Aorta (tissue), 5 donors: ENCODE results near the gene CEACAM5. TPM values are rescaled to one million over a fixed set of nuclear protein-coding genes. Genes with fewer than 3 reads are reported as not detected.
"Not testable (repeated sequence)": the region's sequence is repeated elsewhere in the genome, so short reads cannot be mapped to it uniquely, and the experiment has no call there.

Source experiments
- ATAC-seq: fragments of 200-7000 bp; cut with Tn5 transposase; one replicate; pipeline ENCODE4 v1.9.1; 2022; ENCODE audit warnings: moderate library complexity; ENCODE audit not compliant: low FRiP score
- DNase-seq, 2 donors: peaks; one replicate each; pipeline ENCODE4 v3.0.0-alpha.2; 2020
- H3K27ac ChIP-seq, 2 donors: one replicate each; pipeline ENCODE4 v1.5.1; 2013; ENCODE audit warnings: low read length in 2 of 2, mild to moderate bottlenecking in 2 of 2, moderate library complexity in 2 of 2, control low read depth in 1 of 2, inconsistent platforms in 1 of 2, low read depth in 1 of 2
- H3K27me3 ChIP-seq, 2 donors: one replicate each; pipeline ENCODE4 v1.6.1; 2013; ENCODE audit warnings: control low read depth in 1 of 2, low read length in 1 of 2, mild to moderate bottlenecking in 1 of 2, moderate library complexity in 1 of 2; ENCODE audit not compliant: insufficient read depth in 2 of 2, control insufficient read depth in 1 of 2
- H3K36me3 ChIP-seq, 2 donors: one replicate each; pipeline ENCODE4 v1.6.1; 2013; ENCODE audit warnings: control low read depth in 1 of 2, low read length in 1 of 2, mild to moderate bottlenecking in 1 of 2; ENCODE audit not compliant: insufficient read depth in 2 of 2, control insufficient read depth in 1 of 2
- H3K4me1 ChIP-seq, 2 donors: one replicate each; pipeline ENCODE4 v1.6.1; 2013; ENCODE audit warnings: low read length in 2 of 2, control low read depth in 1 of 2, mild to moderate bottlenecking in 1 of 2, moderate library complexity in 1 of 2; ENCODE audit not compliant: insufficient read depth in 2 of 2, control insufficient read depth in 1 of 2
- H3K4me3 ChIP-seq, 2 donors: one replicate each; pipeline ENCODE4 v1.5.1; 2013; ENCODE audit warnings: low read length in 2 of 2, control low read depth in 1 of 2, mild to moderate bottlenecking in 1 of 2
- H3K9me3 ChIP-seq: one replicate; pipeline ENCODE4 v1.6.1; 2013; ENCODE audit warnings: mild to moderate bottlenecking, low read length; ENCODE audit not compliant: control insufficient read depth
- WGBS, 2 donors: extraction: QIAGEN DNeasy Blood & Tissue Kit; methylation state at CpG; one replicate each; pipeline ENCODE4 v1.1.7; 2013; 5-methylcytosine and 5-hydroxymethylcytosine counted together
- intact Hi-C, 2 donors: fragments of 100-400 bp; cut with DNase I; formaldehyde crosslinking; loops; one replicate each; pipeline versions ENCODE4 v1.14.2 to v1.15.0; 2022
- polyA plus RNA-seq, 2 donors: library from polyadenylated mRNA; stranded (reverse); fragments of 200-250 nt; gene quantifications; one replicate each; pipeline ENCODE4 v1.2.3, GENCODE V29; 2013
- total RNA-seq, 2 donors: library from RNA; stranded (reverse); fragmentation: NEBNext Ultra II Directional; extraction: Animal tissue kit (Norgen Biotek cat#: 25700); gene quantifications; one replicate each; pipeline ENCODE4 v1.2.1, GENCODE V29; 2021
- donor health status: healthy with polysubstance abuse.
- donor health status: Bipolar disorder and iron deficiency.
- donor health status: DM: no; HTN: no; CAD: no.
- donor health status: DM: no; HTN: no; CAD: no.
- donor health status: DM: yes; HTN: yes; CAD: no.

CEACAM5 gene
- total and polyA plus RNA-seq, 4 donors: 0.30 to 9.4 (median 0.84) TPM

- 79 to 82% methylated on average over 5 of the region's 5 CpGs for WGBS, 2 donors
- peaks cover 0 to 2% of the 10 kb centered on the region in 2 donors for H3K27me3 ChIP-seq
- intact Hi-C loops: no loop called here
These were observed 37.3 kb downstream of the CEACAM5 start for GRCh38 chr19:41745756-41746155.

GRCh38 chr19:41746593-41747227 is 38.3 kb downstream of the CEACAM5 start:
- WGBS, 2 donors: 17 to 20% methylated on average over 11 of the region's 11 CpGs

More at GRCh38 chr19:41745756-41746155, 37.3 kb downstream of the CEACAM5 start:
- no peaks in the 10 kb centered on the region for H3K4me1 ChIP-seq
- no peak for DNase-seq
- H3K9me3 ChIP-seq: no peaks in the 10 kb centered on the region
- H3K27ac ChIP-seq: no peak overlapping the region
- no peaks in the 10 kb centered on the region for H3K36me3 ChIP-seq
- no peak for ATAC-seq
- no peak overlapping the region for H3K4me3 ChIP-seq

DNA sequence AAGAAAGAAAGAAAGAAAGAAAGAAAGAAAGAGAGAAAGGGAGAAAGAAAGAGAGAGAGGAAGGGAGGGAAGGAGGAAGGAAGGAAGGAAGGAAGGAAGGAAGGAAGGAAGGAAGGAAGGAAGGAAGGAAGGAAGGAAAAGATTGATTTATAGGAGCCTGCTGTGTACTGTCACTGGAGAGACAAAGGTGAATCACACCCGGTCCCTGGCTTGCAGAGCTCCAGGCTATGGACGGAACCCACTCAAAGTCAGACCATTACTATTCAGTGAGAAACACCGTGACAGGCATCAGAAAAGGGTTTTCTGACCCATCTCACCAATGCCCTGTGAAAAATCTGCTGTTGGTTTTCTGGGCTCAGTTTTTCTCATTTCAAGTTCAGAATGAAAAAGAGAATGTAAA is 39.6 kb downstream of the CEACAM5 start:
- DNase-seq (no peak), ATAC-seq (no peak)
- Histone ChIP-seq H3K4me1 (no peaks in the 10 kb centered on the region), H3K27me3 (peaks cover 0 to 2% of the 10 kb centered on the region in 2 donors), H3K4me3 (no peak overlapping the region), H3K9me3 (no peaks in the 10 kb centered on the region), H3K27ac (no peak overlapping the region), H3K36me3 (no peaks in the 10 kb centered on the region)
- WGBS, 2 donors: 60 to 71% methylated on average over 3 of the region's 3 CpGs
- intact Hi-C loops: no loop called here

More at GRCh38 chr19:41746593-41747227, 38.3 kb downstream of the CEACAM5 start:
- H3K9me3 ChIP-seq: no peaks in the 10 kb centered on the region
- H3K4me3 ChIP-seq: no peak overlapping the region
- intact Hi-C loops: no loop called here
- H3K27me3 ChIP-seq: peaks cover 0 to 2% of the 10 kb centered on the region in 2 donors
- DNase-seq: no peak
- H3K36me3 ChIP-seq: no peaks in the 10 kb centered on the region
- ATAC-seq: no peak
- H3K4me1 ChIP-seq: no peaks in the 10 kb centered on the region
- H3K27ac ChIP-seq: no peak overlapping the region

DNA sequence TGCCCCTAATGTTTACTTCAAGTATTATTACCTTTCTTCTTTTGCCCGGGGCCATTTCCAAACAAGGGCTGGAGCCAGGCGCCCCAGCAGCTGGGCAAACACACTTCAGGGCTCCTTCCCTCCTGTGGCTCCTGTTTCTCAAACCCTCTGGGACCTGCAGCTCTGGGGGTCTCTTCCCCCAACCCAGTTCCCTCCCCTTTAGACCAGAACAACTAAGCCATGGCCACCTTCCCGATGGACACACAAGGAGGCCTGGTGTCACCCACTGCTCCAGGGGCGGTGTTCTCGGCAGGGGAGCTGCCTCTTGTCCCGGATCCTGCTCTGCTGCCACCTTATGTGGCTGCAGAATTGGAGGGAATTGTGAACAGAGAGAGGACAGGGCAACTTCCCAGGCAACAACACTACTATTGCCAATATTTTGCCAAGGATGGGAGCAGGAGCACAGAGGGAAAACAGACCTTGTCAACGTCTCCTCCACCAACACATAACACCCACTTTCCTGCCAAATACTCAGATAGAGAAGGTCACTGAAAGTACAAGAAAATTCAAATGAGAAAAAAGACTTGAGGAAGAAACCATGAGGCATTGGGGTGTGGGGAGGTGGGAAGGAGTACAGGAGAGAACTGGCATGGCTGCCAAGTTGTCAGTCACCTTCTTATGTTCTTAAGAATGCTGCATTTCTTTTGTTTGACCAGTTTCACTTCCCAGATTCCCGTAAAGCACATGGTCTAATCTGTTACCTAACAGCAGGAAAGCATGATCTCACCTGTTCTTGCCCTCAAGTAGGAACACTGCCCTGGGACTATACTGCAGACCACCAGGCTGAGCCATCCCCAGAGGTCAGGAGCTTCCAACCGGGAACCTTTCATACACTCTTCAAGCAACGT is 42.1 kb downstream of the CEACAM5 start:
- intact Hi-C loops, H3K4me1 ChIP-seq, DNase-seq, H3K36me3 ChIP-seq, H3K4me3 ChIP-seq, ATAC-seq, H3K9me3 ChIP-seq, H3K27ac ChIP-seq, H3K27me3 ChIP-seq: not testable (repeated sequence)
- 41 to 47% methylated on average over 6 to 8 of the region's 10 CpGs for WGBS, 2 donors

DNA sequence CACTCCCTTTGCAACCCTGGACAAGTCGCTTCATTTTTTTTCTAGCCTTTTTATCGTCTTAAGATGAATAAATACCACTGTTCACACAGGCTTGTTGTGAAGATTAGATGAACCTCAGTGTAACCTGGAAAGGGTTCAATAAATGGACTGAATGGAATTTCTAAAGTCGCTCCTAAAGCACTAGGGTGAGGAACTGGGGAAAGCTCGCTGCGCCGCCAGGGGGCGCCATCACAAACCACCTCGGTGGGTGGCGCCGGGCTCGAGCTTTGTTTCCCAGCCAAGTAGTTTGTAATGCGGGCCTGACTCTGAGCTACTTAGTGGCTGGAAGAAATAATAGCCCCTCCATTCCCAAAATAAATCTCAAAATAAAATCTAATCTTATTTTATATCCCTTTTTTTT is 44.7 kb downstream of the CEACAM5 start:
- Histone ChIP-seq H3K4me1 (no peaks in the 10 kb centered on the region), H3K4me3 (no peak overlapping the region), H3K9me3 (no peaks in the 10 kb centered on the region), H3K27me3 (peaks cover 0 to under 1% of the 10 kb centered on the region in 2 donors), H3K27ac (no peak overlapping the region), H3K36me3 (no peaks in the 10 kb centered on the region)
- ATAC-seq (no peak), DNase-seq (peak; percentile 71 to 83)
- 6 to 7% methylated on average over 12 of the region's 12 CpGs for WGBS, 2 donors
- intact Hi-C loops: no loop called here

DNA sequence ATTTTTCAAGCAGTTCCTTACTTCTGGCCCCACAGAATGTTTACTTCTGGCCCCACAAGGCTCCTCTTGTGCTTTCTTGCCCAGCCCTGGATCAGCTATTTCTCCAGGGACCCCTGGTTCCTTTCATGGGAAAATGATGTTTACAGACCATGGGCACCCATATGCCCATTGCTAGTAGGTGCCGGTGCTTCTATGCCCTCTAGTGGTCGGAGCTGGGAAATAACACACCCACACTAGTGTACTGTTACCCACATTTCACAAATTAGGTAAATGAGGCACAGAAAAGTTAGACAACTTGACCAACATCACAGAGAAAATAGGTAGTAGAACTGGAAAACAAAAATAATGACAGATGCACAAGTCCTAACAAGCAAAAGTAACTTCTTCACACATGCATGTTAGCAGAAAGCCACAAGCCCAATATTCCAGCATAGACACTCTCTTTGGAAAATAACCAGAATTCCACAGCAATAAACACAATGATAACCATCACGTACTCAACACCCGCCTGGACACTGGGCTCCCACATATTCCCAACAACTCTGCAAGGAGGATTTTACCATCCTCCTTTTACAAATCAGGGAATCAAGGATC is 45.6 kb downstream of the CEACAM5 start:
- Histone ChIP-seq H3K4me3 (no peak overlapping the region), H3K27ac (no peak overlapping the region), H3K4me1 (no peaks in the 10 kb centered on the region), H3K27me3 (no peaks in the 10 kb centered on the region), H3K36me3 (no peaks in the 10 kb centered on the region), H3K9me3 (no peaks in the 10 kb centered on the region)
- peak in 1 of 2 donors; percentile 50 for DNase-seq
- ATAC-seq: no peak
- WGBS, 2 donors: 5 to 10% methylated on average over 4 of the region's 4 CpGs
- intact Hi-C loops: no loop called here

DNA sequence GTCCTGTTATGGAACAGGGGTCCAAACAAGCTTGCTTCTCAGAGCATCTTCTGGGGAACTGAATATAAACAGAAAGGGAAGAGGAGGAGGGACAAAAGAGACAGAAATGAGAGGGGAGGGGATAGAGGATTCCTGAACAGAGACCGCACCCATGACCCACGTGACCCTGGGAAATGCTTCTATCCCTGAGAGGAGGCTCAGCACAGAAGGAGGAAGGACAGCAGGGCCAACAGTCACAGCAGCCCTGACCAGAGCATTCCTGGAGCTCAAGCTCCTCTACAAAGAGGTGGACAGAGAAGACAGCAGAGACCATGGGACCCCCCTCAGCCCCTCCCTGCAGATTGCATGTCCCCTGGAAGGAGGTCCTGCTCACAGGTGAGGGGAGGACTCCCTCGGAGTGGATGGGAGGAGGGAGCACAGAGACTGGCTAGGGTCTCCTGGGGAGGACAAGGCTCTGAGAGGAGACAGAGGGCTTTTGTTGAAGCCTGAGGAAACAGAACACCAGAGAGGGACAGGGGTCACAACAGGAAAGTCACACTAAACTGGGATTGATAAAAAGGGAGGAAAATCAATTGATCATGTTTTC is 47.0 kb downstream of the CEACAM5 start, which contains the start of gene CEACAM6:
Gene CEACAM6, plus strand, starts transcription at position 203 of the 586 bp plus-strand sequence. Its CDS starts 109 bp downstream, at position 312.
- ATAC-seq: no peak
- H3K36me3 ChIP-seq: no peaks in the 10 kb centered on the region
- 38 to 40% methylated on average over 3 of the region's 3 CpGs for WGBS, 2 donors
- H3K27me3 ChIP-seq: no peaks in the 10 kb centered on the region
- DNase-seq: peak in 1 of 2 donors; percentile 47
- H3K9me3 ChIP-seq: no peaks in the 10 kb centered on the region
- no peak within 1 kb of the TSS for H3K27ac ChIP-seq
- H3K4me3 ChIP-seq: no peak within 1 kb of the TSS
- no peaks in the 10 kb centered on the region for H3K4me1 ChIP-seq
- intact Hi-C loops: no loop called here

GRCh38 chr19:41758846-41759245 is 50.4 kb downstream of the CEACAM5 start:
- DNase-seq (no peak), ATAC-seq (no peak)
- no peak overlapping the region for H3K27ac ChIP-seq
- no peaks in the 10 kb centered on the region for H3K36me3 ChIP-seq
- H3K4me3 ChIP-seq: no peak overlapping the region
- H3K4me1 ChIP-seq: no peaks in the 10 kb centered on the region
- H3K9me3 ChIP-seq: no peaks in the 10 kb centered on the region
- intact Hi-C loops: no loop called here
- no peaks in the 10 kb centered on the region for H3K27me3 ChIP-seq
- 73 to 76% methylated on average over 9 of the region's 9 CpGs for WGBS, 2 donors
